HG03442 (cell line): ENCODE measurements around the gene EEFSEC.
A peak's percentile ranks its signal among the peaks of the same experiment; 100 is the strongest.

Source experiments
- ATAC-seq: cut with Tn5 transposase; IDR thresholded peaks from one replicate; pipeline ENCODE4 v1.9.1; 2021; ENCODE audit warnings: mild to moderate bottlenecking, moderate library complexity; ENCODE audit not compliant: unreplicated experiment

Gene EEFSEC

GRCh38 chr3:128420720-128421438 is 267.6 kb downstream of the EEFSEC start:
- no peak for ATAC-seq

- ATAC-seq = no peak
These were observed 268.2 kb downstream of the EEFSEC start for GRCh38 chr3:128421439-128421836.

GRCh38 chr3:128421966-128422365 is 268.7 kb downstream of the EEFSEC start:
- ATAC-seq = no peak

- no peak for ATAC-seq
These were observed 269.7 kb downstream of the EEFSEC start for GRCh38 chr3:128422762-128423524.

- ATAC-seq = no peak
These were observed 270.4 kb downstream of the EEFSEC start for GRCh38 chr3:128423525-128424147.

GRCh38 chr3:128424508-128425069 is 271.3 kb downstream of the EEFSEC start:
- ATAC-seq = no peak

- no peak for ATAC-seq
These were observed 272.0 kb downstream of the EEFSEC start for GRCh38 chr3:128425142-128425845.

GRCh38 chr3:128425846-128426127 is 272.5 kb downstream of the EEFSEC start:
- ATAC-seq = no peak

GRCh38 chr3:128426128-128426921 is 273.0 kb downstream of the EEFSEC start:
- ATAC-seq = peak; percentile 64

GRCh38 chr3:128427175-128427857 is 274.0 kb downstream of the EEFSEC start:
- ATAC-seq = no peak

- no peak for ATAC-seq
These were observed 274.9 kb downstream of the EEFSEC start for GRCh38 chr3:128427872-128428822.

GRCh38 chr3:128429275-128429674 is 276.0 kb downstream of the EEFSEC start:
- ATAC-seq = no peak

GRCh38 chr3:128429751-128430150 is 276.5 kb downstream of the EEFSEC start:
- ATAC-seq = no peak

- no peak for ATAC-seq
These were observed 277.0 kb downstream of the EEFSEC start for GRCh38 chr3:128430301-128430700.

- ATAC-seq = no peak
These were observed 277.4 kb downstream of the EEFSEC start for GRCh38 chr3:128430731-128431130.

GRCh38 chr3:128431803-128432300 is 278.6 kb downstream of the EEFSEC start:
- ATAC-seq = no peak

GRCh38 chr3:128432301-128432970 is 279.2 kb downstream of the EEFSEC start:
- no peak for ATAC-seq
